GM15510 (cell line): Measurements from ENCODE around the gene MBD3L4.
"Not testable (repeated sequence)": the region's sequence is repeated elsewhere in the genome, so short reads cannot be mapped to it uniquely, and the experiment has no call there.

Source experiments
- POLR2A ChIP-seq: IDR thresholded peaks from 3 replicates; pipeline ENCODE4 v1.6.1; 2011; ENCODE audit warnings: borderline replicate concordance; ENCODE audit not compliant: insufficient read length; ENCODE audit errors: extremely low read depth

MBD3L4 gene

DNA sequence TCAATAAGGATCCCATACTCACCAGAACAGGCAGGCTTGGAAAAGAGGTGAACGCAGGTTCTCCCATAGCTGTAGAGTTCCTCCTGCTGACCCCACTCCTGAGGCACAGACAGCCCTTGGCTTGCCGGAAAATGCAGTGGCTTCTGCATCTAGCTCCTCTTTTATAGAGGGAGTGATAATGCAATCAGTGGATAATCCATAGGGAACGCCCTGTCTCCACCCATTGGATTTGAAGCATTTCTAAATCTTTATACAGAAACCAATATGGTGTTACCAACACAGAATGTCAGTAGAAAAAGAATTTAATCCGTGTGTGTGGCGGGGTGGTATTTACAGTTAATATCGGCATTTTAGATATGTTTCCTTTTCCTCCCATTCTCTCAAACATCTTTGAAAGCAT is 18.6 kb downstream of the MBD3L4 start, which contains the start of gene MBD3L2B:
TSS of gene MBD3L2B (minus strand) at position 101 of the 400 bp plus-strand sequence. CDS start at position 67, 34 bp downstream.
- not testable (repeated sequence) for TF ChIP-seq POLR2A

DNA sequence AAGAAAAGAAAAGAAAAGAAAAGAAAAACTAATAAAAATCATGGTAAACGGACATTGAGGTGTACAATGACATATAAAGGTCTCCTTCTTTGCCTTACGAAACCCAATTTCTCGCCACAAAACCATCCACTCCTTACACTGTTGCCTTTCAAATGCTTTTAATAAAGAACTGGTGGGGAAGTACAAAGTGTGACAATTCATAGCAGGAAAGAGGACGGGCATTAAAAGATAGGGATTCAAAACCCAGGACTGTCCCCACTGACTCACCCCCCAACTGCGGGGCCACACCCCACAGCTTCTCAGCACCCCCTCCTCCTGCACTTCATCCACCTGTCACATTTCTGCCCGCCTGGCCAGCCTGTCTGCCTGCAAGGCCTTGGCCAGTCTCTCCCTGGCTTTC is 21.2 kb downstream of the MBD3L4 start:
- no peak for TF ChIP-seq POLR2A

- TF ChIP-seq POLR2A = no peak
Observed at GRCh38 chr19:7013678-7014077, 26.3 kb downstream of the MBD3L4 start.

DNA sequence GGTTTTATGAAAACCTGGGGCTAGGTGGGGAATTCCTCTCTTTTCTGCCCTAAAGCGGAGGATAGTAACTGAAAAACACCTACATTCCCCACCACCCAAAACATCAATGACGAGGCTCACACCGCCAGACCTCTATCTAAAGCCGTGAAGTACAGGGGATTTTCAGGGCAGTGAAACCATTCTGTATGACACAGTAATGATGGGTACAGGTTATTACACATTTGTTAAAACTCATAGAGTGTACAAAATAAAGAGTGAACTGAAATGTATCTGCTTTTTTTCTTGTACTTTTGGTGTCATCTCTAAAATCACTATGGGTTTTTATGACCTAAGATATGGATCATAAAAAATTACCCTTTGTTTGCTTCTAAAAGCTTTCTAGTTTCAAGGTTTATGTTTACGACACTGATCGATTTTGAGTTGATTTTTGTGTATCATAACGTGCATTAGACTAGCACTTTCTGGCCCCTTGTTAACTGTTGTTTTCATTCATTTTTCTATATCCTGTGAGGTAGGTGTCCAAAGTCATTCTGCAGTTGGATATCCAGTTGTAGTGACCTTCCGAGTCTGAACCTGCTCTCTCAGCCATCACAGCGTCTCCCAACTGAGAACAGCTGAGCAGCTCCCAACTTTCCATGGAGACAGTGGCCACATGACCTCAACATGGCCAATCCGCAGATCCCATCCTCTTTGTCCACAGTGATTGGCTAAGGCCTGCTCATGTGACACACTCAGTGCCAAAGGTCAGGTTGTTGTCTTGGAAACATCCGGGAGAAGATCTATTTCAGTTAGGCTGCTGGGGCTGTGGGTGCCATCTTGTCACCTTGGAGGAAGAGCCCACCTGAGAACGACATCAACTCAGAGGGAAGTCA is 29.0 kb downstream of the MBD3L4 start:
- no peak for TF ChIP-seq POLR2A

GRCh38 chr19:7007859-7008258 is 32.1 kb downstream of the MBD3L4 start:
- no peak for TF ChIP-seq POLR2A

DNA sequence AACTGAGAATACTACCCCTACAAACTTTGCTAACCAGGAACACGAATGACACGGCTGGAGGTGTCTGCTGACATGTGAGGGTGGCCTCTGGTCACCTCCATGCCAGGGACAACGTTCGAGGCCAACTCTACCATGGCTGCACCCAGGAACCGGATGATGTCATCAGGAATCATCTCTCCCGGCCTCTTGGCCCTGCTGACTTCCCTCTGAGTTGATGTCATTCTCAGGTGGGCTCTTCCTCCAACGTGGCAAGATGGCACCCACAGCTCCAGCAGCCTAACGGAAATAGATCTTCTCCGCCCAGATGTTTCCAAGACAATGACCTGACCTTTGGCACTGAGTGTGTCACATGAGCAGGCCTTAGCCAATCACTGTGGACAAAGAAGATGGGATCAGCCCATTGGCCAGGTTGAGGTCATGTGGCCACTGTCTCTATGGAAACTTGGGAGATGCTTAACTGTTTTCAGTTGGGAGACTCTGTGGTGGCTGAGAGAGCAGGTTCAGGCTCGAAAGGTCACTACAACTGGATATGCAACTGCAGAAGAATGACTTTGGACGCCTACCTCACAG is 33.8 kb downstream of the MBD3L4 start:
- TF ChIP-seq POLR2A = no peak

DNA sequence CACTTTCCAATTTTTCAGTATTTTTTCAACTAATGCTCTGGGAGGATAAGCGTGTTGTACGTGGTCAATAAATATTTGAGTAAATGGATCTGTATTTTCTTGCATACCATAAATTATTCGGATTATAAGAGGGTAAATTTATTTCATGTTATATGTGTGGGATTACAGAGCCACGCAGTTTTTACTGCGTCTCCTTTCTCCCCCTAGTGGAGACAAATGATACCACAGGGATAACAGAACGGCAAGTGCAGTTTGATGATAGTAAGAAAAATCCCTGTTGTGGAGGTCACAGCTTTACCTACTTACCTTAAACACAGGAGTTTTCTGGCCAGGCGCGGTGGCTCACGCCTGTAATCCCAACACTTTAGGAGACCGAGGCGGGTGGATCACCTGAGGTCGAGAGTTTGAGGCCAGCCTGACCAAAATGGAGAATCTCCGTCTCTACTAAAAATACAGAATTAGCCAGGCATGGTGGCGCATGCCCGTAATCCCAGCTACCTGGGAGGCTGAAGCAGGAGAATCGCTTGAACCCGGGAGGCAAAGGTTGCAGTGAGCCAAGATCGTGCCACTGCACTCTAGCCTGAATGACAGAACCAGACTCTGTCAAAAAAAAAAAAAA is 35.6 kb downstream of the MBD3L4 start:
- TF ChIP-seq POLR2A = no peak

- no peak for TF ChIP-seq POLR2A
Observed at GRCh38 chr19:7000816-7001215, 39.2 kb downstream of the MBD3L4 start.

DNA sequence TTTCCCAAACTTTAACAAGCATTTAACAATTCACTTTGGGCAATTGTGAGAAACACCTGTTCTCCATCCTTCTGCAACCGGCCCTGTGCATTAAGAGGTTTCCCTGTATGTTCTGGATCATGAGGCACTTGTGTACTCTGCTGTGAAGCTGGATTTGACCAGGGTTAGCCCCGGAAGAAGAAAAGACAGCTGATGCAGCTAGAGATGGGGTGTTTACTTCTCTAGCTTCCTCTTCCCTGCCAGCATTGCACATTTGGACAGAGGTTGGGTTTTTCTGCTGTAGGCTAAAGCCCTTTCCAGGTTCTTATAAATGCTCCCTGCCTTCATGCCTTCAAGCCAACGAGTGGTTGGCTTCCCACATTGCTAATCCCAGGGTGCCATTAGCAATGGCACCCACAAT is 39.6 kb downstream of the MBD3L4 start:
- no peak for TF ChIP-seq POLR2A

DNA sequence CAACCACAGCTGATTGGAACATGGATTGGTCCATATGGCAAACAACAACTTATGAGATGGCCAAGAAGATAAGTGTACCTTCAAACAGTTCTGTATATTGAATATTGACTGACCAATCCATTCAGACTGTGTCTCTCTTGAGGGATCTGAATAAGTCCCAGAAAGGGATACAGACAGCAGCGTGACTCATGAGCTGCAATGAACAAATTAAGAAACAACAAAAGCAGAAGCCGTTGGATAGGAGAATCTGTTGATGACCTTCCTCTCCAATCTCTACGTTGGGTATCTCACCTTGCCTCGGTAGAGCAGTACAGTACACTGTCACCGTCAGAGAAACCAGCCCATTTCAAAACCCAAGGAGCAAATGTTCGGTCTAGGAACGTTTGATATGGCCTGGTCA is 40.0 kb downstream of the MBD3L4 start:
- TF ChIP-seq POLR2A = no peak

GRCh38 chr19:6997679-6998445 is 42.1 kb downstream of the MBD3L4 start:
- TF ChIP-seq POLR2A = no peak

- TF ChIP-seq POLR2A = no peak
Observed at GRCh38 chr19:6996810-6997209, 43.2 kb downstream of the MBD3L4 start.

- TF ChIP-seq POLR2A = no peak
Observed at GRCh38 chr19:6995054-6995453, 44.9 kb downstream of the MBD3L4 start.

DNA sequence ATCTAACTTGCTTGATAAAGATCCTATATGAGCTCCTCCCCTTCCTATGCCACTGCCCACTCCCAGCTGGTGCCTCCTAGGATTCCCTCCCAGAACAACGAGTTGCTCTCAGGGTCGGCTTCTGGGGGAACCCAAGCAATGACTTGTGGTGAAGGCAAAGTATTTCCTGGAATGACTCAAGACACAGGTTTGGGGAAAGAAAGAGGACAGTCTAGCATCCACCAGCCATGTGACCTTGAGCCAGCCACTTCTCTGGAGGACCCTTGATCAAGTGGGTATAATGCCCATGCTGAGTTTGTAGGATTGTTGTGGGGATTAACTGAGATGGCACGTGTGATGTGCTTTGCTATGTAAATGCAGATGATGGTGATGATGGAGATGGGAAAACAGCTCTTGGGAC is 51.7 kb downstream of the MBD3L4 start:
- TF ChIP-seq POLR2A = no peak

DNA sequence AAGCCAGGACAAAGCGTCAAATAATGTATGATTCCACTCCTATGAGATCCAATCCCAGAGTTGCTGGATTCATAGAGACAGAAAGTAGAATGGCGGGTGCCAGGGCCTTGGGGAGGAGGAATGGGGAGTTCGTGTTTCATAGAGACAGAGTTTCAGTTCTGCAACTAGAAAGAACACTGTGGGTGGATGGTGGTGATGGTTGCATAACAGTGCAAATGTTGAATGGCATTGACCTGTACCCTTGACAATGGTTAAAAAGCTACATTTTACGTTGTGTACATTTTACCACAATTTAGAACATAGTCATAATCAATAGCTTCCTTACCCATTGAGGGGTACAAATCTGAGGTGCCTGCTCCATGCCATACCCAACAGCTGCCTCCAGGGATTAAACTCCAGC is 52.1 kb downstream of the MBD3L4 start:
- no peak for TF ChIP-seq POLR2A
